Stimulated activated CD4-positive, alpha-beta T cell treated with anti-CD3 and anti-CD28 coated beads, Interleukin-2, amount 100 ng/mL, for 24 hours (primary cell): ENCODE data around the gene TIMM17A.

Experiments
- DNase-seq, 2 donors: peaks; one replicate each; pipeline ENCODE4 v3.0.0-alpha.2; 2020

TIMM17A gene

GRCh38 chr1:201985355-201985754 is 30.1 kb downstream of the TIMM17A start:
- no peak for DNase-seq

GRCh38 chr1:201988601-201989000 is 33.3 kb downstream of the TIMM17A start:
- DNase-seq = no peak

GRCh38 chr1:201989354-201990128 is 34.2 kb downstream of the TIMM17A start:
- no peak for DNase-seq

- DNase-seq = no peak
Observed at GRCh38 chr1:201990427-201990826, 35.1 kb downstream of the TIMM17A start.

DNA sequence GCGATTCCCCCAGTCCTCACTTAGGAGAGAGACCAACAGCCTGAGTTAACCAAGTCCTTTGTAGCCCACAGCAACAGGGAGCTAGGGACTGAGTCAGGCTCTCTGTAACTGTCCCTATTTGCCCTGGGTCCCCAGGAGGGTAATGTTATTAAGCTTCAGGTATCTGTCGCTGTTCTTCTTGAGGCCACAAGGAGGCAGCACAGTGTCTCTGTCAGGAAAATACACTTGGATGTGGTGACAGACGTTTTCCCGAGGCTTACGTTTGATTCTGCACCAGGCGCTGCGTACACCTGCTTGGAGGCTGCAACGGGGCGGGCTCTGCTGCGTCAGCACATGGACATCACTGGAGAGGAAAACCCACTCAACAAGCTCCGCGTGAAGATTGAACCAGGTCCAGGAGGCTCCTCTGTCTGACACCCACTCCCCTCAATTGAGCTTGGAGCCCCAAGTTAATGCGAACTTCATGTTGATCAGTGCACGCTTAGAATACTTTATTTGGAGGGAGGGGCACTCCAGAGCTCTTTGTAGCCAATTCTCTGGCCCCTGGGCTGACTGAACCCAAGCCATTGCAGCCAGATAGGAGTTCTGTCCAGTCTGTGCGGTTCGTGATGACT is 44.4 kb downstream of the TIMM17A start:
- peak; percentile 20 to 26 for DNase-seq

GRCh38 chr1:202002507-202002906 is 47.2 kb downstream of the TIMM17A start:
- no peak for DNase-seq

DNA sequence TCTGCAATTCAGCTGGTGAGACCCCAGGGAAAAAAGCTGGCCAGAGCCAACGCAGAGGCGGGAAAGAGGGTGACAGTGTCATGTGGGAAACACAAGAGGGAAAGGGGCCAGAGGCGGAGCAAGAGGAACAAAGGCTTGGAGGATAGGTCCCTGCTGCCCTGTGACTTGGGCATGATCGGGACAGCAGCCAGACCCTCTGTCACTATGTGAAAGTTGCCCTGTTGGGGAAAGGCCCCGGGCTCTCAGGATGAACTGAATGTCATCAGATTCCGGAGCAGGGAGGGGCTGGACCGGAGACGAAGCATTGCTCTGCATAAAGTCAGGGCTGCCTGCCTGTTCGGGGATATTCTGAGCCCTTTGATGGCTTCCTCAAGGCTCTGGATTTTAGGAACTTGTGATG is 49.4 kb downstream of the TIMM17A start:
- no peak for DNase-seq

- no peak for DNase-seq
Observed at GRCh38 chr1:202005958-202006357, 50.7 kb downstream of the TIMM17A start.

DNA sequence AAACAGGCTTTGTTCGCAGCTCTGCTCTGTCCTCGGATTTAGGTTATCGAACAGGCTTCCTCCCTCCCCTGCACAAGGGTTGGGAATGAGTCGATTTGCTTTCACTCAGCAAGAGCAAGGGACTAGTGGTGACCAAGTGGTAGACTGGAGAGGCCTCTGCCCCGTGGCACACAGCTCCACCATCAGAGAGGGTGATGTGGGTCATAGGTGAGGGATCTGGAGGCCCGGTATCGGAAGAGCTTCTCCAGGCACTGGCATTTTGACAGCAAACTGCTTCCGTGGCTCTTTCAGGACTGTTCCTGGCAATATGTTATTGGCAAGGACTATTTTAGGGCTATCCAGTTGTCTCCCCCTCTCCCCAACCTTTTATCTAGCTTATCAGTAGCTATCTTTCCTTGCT is 52.0 kb downstream of the TIMM17A start:
- DNase-seq = no peak

- DNase-seq = no peak
Observed at GRCh38 chr1:202007805-202008489, 52.6 kb downstream of the TIMM17A start.

DNA sequence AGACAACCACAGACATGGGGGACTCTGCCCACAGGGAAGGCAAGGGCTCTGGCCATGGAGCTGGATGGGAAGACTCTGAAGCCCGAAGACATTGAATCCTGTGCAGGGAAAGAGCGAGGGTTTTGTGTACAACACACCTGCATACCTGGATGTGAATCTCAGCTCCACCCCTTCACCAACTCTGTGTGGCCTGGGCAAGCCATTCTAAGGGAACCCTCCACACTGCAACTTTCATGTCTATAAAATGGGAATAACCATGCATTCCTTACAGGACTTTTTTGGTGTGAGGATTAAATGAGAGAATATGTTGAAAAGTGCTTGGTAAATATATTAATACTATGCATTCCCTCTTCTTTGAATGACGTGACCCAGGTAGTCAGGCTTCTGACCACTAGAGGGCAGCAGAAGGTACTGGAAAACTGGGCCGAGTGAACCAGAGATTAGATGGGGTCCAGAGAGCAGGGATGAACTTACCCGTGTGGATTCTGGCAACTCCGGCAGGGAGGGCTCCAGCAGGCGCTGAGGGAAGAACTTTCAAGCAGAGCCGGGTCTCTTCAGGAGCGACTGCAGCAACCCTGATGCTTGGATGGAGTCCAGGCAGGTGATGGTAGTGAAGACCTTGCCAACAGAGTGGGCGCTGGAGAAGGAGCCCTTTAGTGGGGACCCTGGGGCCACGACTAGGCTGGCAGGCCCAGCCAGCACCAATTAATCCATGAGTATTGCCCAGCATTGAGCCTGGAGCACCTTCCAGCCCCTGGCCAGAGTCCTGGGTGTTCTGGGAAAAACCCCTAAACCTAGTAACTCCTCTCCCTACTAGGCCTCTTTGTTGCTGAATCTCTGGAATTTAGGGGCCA is 54.2 kb downstream of the TIMM17A start:
- DNase-seq = peak; percentile 64 to 72

DNA sequence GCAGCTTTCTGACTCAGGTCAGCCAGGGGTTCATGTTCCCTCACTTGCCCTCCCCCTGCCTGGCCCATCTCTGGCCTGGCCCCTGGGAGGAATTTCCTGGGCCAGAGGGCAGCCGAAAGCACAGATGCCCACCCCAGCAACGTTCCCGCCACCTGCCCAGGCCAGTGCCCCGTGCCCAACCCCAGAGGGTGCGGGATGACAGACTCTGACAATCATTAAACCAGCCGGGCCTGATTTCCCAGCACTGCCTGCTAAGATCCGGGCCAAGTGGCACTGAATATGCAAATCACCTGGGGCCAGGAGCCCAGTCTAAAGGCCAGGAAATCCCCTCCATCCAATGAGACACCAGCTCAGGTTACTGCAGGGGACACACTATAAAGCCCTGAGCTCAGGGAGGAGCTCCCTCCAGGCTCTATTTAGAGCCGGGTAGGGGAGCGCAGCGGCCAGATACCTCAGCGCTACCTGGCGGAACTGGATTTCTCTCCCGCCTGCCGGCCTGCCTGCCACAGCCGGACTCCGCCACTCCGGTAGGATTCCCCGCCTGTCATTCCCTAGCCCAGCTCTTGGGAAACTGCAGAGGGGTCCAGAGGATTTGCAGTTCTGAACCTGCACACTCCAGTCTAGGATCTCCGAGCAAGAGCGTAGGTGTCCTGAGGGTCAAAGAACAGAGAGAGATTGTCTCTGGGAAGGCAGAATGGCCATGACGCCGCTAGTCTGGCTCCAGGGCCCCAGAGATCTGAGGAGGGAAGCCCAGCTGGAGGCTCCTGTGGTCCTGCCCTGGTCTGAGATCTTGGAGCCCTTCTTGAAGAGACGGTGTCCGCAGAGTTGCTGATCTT is 55.1 kb downstream of the TIMM17A start, which contains the start of gene ELF3:
TSS of gene ELF3 (plus strand) at position 408 of the 836 bp plus-strand sequence. CDS start 550 bp downstream, outside the sequence.
- DNase-seq = no peak

DNA sequence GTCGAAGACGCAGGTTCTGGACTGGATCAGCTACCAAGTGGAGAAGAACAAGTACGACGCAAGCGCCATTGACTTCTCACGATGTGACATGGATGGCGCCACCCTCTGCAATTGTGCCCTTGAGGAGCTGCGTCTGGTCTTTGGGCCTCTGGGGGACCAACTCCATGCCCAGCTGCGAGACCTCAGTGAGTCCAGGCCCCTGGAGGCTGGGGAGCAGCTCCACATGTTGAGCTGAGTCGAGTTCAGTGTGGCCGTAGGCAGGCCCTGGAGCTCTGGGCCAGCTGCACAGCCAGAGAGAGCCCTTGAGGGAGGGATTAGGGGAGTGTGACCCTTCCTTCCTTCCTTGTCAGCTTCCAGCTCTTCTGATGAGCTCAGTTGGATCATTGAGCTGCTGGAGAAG is 56.7 kb downstream of the TIMM17A start:
- DNase-seq = no peak

- no peak for DNase-seq
Observed at GRCh38 chr1:202012544-202013478, 57.5 kb downstream of the TIMM17A start.

DNA sequence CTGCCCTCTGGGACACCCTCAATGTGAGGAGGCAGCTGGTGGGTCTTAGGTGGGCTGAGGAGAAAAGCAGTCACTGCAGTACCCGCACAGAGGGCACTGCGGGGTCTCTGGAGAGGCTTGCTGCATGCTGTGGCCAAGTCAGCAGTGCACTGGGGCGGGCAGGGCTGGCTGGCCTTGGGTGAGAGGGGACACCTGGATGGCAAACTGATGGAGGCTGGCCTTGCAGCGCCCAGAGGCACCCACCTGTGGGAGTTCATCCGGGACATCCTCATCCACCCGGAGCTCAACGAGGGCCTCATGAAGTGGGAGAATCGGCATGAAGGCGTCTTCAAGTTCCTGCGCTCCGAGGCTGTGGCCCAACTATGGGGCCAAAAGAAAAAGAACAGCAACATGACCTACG is 58.3 kb downstream of the TIMM17A start:
- DNase-seq = no peak

DNA sequence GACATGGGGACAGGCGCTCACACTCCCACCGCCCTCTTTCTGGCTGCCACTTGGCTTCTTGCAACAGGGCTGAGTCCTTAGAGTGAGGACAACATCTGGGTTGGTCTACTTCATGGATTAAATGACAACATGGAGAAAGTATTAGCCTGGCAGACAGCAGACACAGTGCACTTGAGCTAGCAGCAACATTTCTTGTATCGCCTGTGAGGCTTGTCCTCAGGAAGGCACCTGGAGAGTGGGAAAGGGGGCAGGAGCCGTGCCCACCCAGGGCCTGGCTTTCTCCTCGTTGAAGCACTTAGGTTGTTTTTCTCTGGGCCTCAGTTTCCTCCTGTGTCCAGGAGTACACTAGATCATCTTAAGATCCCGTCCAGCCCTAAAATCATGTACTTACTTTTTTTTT is 58.8 kb downstream of the TIMM17A start:
- no peak for DNase-seq

GRCh38 chr1:202014915-202015661 is 59.8 kb downstream of the TIMM17A start:
- DNase-seq = no peak

DNA sequence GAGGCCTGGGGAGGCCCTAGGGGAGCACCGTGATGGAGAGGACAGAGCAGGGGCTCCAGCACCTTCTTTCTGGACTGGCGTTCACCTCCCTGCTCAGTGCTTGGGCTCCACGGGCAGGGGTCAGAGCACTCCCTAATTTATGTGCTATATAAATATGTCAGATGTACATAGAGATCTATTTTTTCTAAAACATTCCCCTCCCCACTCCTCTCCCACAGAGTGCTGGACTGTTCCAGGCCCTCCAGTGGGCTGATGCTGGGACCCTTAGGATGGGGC is 60.3 kb downstream of the TIMM17A start:
- DNase-seq = no peak

DNA sequence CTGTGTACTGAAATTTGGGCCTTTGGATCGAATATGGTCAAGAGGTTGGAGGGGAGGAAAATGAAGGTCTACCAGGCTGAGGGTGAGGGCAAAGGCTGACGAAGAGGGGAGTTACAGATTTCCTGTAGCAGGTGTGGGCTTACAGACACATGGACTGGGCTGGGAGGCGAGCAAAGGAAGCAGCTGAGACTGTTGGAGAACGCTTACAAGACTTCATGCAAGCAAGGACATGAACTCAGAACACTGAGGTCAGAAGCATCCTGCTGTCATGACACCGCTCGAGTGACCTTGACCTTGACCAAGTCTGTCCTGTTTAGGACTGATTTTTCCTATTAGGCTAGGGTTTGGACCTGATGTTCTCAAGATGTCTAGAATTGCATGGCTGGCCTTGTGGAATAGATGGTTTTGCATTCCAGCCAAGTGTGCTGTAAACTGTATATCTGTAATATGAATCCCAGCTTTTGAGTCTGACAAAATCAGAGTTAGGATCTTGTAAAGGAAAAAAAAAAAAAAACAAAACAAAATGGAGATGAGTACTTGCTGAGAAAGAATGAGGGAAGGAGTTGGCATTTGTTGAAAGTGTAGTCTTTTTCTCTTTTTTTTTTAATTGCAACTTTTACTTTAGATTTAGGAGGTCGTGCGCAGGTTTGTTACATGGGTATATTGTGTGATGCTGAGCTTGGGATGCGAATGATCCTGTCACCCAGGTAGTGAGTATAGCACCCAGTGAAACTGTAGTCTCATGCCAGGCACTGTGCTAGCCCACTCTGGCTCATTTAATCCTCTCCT is 60.9 kb downstream of the TIMM17A start:
- DNase-seq = no peak
